Chondrocyte (in vitro differentiated cells): ENCODE measurements around the gene CNPY2. TPM values are rescaled to one million over a fixed set of nuclear protein-coding genes. Genes with fewer than 3 reads are reported as not detected.
"Not testable (repeated sequence)": the region's sequence is repeated elsewhere in the genome, so short reads cannot be mapped to it uniquely, and the experiment has no call there.

Source experiments
- DNase-seq: peaks from one replicate; pipeline ENCODE4 v3.0.0; 2021; ENCODE audit warnings: mixed read lengths, low spot score
- H3K27ac Mint-ChIP-seq: one replicate; pipeline ENCODE4 v1.8.0; 2021; ENCODE audit warnings: mild to moderate bottlenecking, moderate library complexity, mixed read lengths; ENCODE audit not compliant: unreplicated experiment
- H3K27me3 Mint-ChIP-seq: 2 replicates; pipeline ENCODE4 v1.8.0; 2021; ENCODE audit warnings: low read depth, mixed read lengths
- H3K36me3 Mint-ChIP-seq: 2 replicates; pipeline ENCODE4 v1.8.0; 2021; ENCODE audit warnings: low read depth, mixed read lengths
- H3K4me1 Mint-ChIP-seq: 2 replicates; pipeline ENCODE4 v1.8.0; 2021; ENCODE audit warnings: low read depth, mild to moderate bottlenecking, mixed read lengths
- H3K4me3 Mint-ChIP-seq: one replicate; pipeline ENCODE4 v1.8.0; 2021; ENCODE audit warnings: mild to moderate bottlenecking, moderate library complexity, mixed read lengths; ENCODE audit not compliant: unreplicated experiment
- H3K9me3 Mint-ChIP-seq: 2 replicates; pipeline ENCODE4 v1.8.0; 2021; ENCODE audit warnings: low read depth, mixed read lengths
- total RNA-seq: library from RNA; stranded (reverse); gene quantifications from 3 replicates; pipeline ENCODE4 v1.2.1, GENCODE V29; 2021
- TF ChIP-seq, protein P1 (sequence below): fragments of 200-600 bp; sonication (generic); IDR thresholded peaks from 2 replicates; pipeline ENCODE4 v1.5.0; 2021; ENCODE audit warnings: antibody characterized with exemption, mild to moderate bottlenecking, moderate library complexity

Gene CNPY2
- total RNA-seq, 1 donor from 2014 or later, result 144 TPM

- Mint-ChIP-seq H3K36me3 (peaks cover 13% of the 10 kb centered on the region), H3K27ac (peak overlapping the region; percentile 98), H3K27me3 (no peaks in the 10 kb centered on the region), H3K4me1 (peaks cover 30% of the 10 kb centered on the region), H3K9me3 (no peaks in the 10 kb centered on the region), H3K4me3 (peak overlapping the region; percentile 93)
- no peak for DNase-seq
- TF ChIP-seq, protein P1, sequence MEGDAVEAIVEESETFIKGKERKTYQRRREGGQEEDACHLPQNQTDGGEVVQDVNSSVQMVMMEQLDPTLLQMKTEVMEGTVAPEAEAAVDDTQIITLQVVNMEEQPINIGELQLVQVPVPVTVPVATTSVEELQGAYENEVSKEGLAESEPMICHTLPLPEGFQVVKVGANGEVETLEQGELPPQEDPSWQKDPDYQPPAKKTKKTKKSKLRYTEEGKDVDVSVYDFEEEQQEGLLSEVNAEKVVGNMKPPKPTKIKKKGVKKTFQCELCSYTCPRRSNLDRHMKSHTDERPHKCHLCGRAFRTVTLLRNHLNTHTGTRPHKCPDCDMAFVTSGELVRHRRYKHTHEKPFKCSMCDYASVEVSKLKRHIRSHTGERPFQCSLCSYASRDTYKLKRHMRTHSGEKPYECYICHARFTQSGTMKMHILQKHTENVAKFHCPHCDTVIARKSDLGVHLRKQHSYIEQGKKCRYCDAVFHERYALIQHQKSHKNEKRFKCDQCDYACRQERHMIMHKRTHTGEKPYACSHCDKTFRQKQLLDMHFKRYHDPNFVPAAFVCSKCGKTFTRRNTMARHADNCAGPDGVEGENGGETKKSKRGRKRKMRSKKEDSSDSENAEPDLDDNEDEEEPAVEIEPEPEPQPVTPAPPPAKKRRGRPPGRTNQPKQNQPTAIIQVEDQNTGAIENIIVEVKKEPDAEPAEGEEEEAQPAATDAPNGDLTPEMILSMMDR, result no peak
Observed at GRCh38 chr12:56358836-56359532, 43.2 kb upstream of the CNPY2 start.

GRCh38 chr12:56351325-56351724, 35.5 kb upstream of the CNPY2 start:
- H3K36me3 Mint-ChIP-seq, result peaks cover 53% of the 10 kb centered on the region
- H3K27ac Mint-ChIP-seq, result no peak overlapping the region
- H3K27me3 Mint-ChIP-seq, result no peaks in the 10 kb centered on the region
- H3K4me1 Mint-ChIP-seq, result no peaks in the 10 kb centered on the region
- TF ChIP-seq, protein P1, result no peak
- DNase-seq, result no peak
- no peaks in the 10 kb centered on the region for H3K9me3 Mint-ChIP-seq
- no peak overlapping the region for H3K4me3 Mint-ChIP-seq

DNA sequence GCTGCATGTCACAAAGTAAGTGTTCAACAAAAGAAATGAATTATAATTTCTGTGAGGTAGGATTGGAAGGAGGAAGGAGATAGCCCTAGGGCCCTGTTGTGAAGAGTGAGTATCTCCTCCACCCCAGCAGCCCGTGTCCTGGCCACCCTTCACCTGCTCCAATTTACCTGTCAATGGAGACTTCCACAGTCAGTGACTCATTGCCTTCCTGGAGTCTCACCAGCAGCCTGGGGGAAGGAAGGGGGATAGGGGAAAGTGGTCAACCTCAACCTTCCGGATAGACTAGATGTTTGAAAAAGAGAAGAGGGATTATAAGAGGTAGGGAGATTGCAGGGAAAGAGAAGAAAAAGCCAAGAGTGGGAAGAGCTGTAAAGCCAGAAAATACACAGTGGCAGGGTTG, 34.9 kb upstream of the CNPY2 start:
- no peak for DNase-seq
- TF ChIP-seq, protein P1, result no peak
- Mint-ChIP-seq H3K27me3 (no peaks in the 10 kb centered on the region), H3K4me1 (no peaks in the 10 kb centered on the region), H3K27ac (no peak overlapping the region), H3K9me3 (no peaks in the 10 kb centered on the region), H3K4me3 (no peak overlapping the region), H3K36me3 (peaks cover 55% of the 10 kb centered on the region)

DNA sequence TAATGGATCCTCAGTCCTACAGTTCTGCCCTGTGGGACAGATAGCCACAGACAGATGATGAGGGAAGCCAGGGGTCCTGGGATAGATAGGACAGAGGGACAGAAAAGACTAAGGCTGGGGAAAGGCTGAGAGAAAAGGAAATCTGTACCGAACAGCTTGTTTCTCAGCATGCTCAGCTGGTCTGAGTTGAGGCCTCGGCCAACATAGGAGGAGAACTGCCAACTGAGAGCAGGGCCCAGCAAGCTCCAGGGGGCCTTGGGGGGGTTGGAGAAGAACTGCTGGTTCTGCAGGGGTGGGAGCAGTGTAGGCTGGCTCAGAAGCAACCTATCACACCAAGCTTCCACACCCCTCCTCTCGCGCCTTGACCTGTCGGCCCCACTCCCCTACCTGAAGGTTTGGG, 33.0 kb upstream of the CNPY2 start:
- Mint-ChIP-seq H3K4me3 (no peak overlapping the region), H3K4me1 (no peaks in the 10 kb centered on the region), H3K36me3 (peaks cover 50% of the 10 kb centered on the region), H3K27ac (no peak overlapping the region), H3K27me3 (no peaks in the 10 kb centered on the region), H3K9me3 (no peaks in the 10 kb centered on the region)
- TF ChIP-seq, protein P1, result no peak
- DNase-seq, result no peak

DNA sequence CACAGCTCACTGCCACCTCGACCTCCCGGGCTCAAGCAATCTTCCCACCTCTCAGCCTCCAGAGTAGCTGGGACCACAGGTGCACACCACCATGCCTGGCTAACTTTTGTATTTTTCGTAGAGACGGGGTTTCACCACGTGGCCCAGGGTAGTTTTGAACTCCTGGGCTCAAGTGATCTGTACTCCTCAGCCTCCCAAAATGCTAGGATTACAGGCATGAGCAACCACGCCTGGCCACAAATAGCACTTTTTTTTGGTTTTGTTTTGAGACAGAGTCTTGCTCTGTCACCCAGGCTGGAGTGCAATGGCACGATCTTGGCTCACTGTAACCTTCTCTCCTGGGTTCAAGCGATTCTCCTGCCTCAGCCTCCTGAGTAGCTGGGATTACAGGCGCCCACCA, 31.5 kb upstream of the CNPY2 start:
- not testable (repeated sequence) for DNase-seq, H3K4me1 Mint-ChIP-seq, H3K27ac Mint-ChIP-seq, H3K9me3 Mint-ChIP-seq, H3K27me3 Mint-ChIP-seq, H3K4me3 Mint-ChIP-seq
- H3K36me3 Mint-ChIP-seq, result peaks cover 59% of the 10 kb centered on the region

DNA sequence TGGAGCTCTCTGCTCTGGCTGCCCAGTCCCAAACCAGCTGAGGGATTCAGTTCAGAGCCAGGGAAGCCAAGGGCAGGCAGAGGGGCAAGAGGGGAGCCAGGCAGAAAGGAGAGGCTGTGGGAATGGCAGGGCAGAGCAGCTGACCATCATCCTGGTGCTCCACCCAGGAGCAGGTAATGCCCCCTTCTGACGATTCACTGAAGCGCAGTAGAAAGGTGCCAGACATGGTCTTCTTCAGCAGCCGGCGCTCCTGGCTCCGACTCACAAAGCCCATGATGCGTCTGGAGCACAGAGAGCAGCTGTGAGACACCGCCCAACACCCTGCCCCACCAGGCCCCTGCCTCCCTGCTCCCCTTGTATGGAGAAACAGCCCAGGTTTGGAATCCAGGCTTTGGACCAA, 30.9 kb upstream of the CNPY2 start:
- no peak for DNase-seq
- H3K4me1 Mint-ChIP-seq, result no peaks in the 10 kb centered on the region
- no peaks in the 10 kb centered on the region for H3K27me3 Mint-ChIP-seq
- TF ChIP-seq, protein P1, result peak; percentile 29
- H3K9me3 Mint-ChIP-seq, result no peaks in the 10 kb centered on the region
- H3K27ac Mint-ChIP-seq, result no peak overlapping the region
- H3K36me3 Mint-ChIP-seq, result peaks cover 60% of the 10 kb centered on the region
- H3K4me3 Mint-ChIP-seq, result no peak overlapping the region

- H3K27me3 Mint-ChIP-seq, H3K4me1 Mint-ChIP-seq, H3K9me3 Mint-ChIP-seq, DNase-seq, H3K27ac Mint-ChIP-seq, H3K4me3 Mint-ChIP-seq: not testable (repeated sequence)
- peaks cover 33% of the 10 kb centered on the region for H3K36me3 Mint-ChIP-seq
Observed at GRCh38 chr12:56342290-56342689, 26.5 kb upstream of the CNPY2 start.
